Bone marrow (tissue), 2 donors: ENCODE results near the gene TGFB1.

ENCODE experiments used
- DNase-seq, 2 donors: peaks; one replicate each; lab custom pipeline; 2025; lab: John Stamatoyannopoulos, UW

The TGFB1 gene

GRCh38 chr19:41341669-41342490 is 11.8 kb downstream of the TGFB1 start:
- no peak for DNase-seq

GRCh38 chr19:41339936-41340335 is 13.8 kb downstream of the TGFB1 start:
- DNase-seq = no peak

- no peak for DNase-seq
These were observed 18.3 kb downstream of the TGFB1 start for GRCh38 chr19:41335467-41335866.

- DNase-seq = peak in 1 of 2 donors; percentile 56
These were observed 18.9 kb downstream of the TGFB1 start for GRCh38 chr19:41334793-41335192.

- no peak for DNase-seq
These were observed 21.3 kb downstream of the TGFB1 start for GRCh38 chr19:41332468-41332867.

- no peak for DNase-seq
These were observed 21.7 kb downstream of the TGFB1 start for GRCh38 chr19:41332000-41332399.

GRCh38 chr19:41330946-41331678 is 22.6 kb downstream of the TGFB1 start:
- no peak for DNase-seq

- DNase-seq = no peak
These were observed 23.2 kb downstream of the TGFB1 start for GRCh38 chr19:41330481-41330880.

GRCh38 chr19:41328842-41329225 is 24.9 kb downstream of the TGFB1 start:
- DNase-seq = peak; percentile 46 to 62

- peak in 1 of 2 donors; percentile 64 for DNase-seq
These were observed 25.4 kb downstream of the TGFB1 start for GRCh38 chr19:41328157-41328841.

- DNase-seq = peak; percentile 71 to 73
These were observed 26.1 kb downstream of the TGFB1 start for GRCh38 chr19:41327576-41328156.

- DNase-seq = no peak
These were observed 26.6 kb downstream of the TGFB1 start for GRCh38 chr19:41327076-41327575.

- DNase-seq = no peak
These were observed 27.6 kb downstream of the TGFB1 start for GRCh38 chr19:41325947-41326706.

- DNase-seq = no peak
These were observed 28.1 kb downstream of the TGFB1 start for GRCh38 chr19:41325640-41325946.

- DNase-seq = no peak
These were observed 28.6 kb downstream of the TGFB1 start for GRCh38 chr19:41324921-41325639.

- no peak for DNase-seq
These were observed 29.5 kb downstream of the TGFB1 start for GRCh38 chr19:41324231-41324702.

- DNase-seq = peak in 1 of 2 donors; percentile 93
These were observed 30.1 kb downstream of the TGFB1 start for GRCh38 chr19:41323430-41324125.

GRCh38 chr19:41323023-41323422 is 30.7 kb downstream of the TGFB1 start:
- no peak for DNase-seq

- DNase-seq = no peak
These were observed 31.3 kb downstream of the TGFB1 start for GRCh38 chr19:41322451-41322850.
